Esophagus squamous epithelium (tissue), 5 donors: ENCODE data around the gene VPS35L. TPM values are rescaled to one million over a fixed set of nuclear protein-coding genes. Genes with fewer than 3 reads are reported as not detected.

ENCODE experiments used
- DNase-seq: peaks from one replicate; lab custom pipeline; 2025; lab: John Stamatoyannopoulos, UW
- H3K27ac ChIP-seq, 4 donors: fragments of 200-600 bp; sonication (generic); one replicate each; pipeline ENCODE4 v1.5.1; 2016 to 2019; ENCODE audit warnings: mild to moderate bottlenecking in 1 of 4
- H3K27me3 ChIP-seq, 4 donors: fragments of 200-600 bp; sonication (generic); 1 replicate in 3 of 4; 2 replicates in 1 of 4; pipeline versions ENCODE4 v1.5.1 to v1.6.0; 2017 to 2021; ENCODE audit warnings: antibody characterized with exemption in 1 of 4
- H3K36me3 ChIP-seq, 3 donors: fragments of 200-600 bp; sonication (generic); one replicate each; pipeline ENCODE4 v1.5.1; 2016 to 2019
- H3K4me1 ChIP-seq, 3 donors: fragments of 200-600 bp; sonication (generic); one replicate each; pipeline ENCODE4 v1.5.1; 2017 to 2019
- H3K4me3 ChIP-seq, 4 donors: fragments of 200-600 bp; sonication (generic); 1 replicate in 3 of 4; 2 replicates in 1 of 4; pipeline ENCODE4 v1.5.1; 2016 to 2019; ENCODE audit warnings: mild to moderate bottlenecking in 2 of 4, moderate library complexity in 1 of 4
- H3K9me3 ChIP-seq, 3 donors: fragments of 200-600 bp; sonication (generic); one replicate each; pipeline ENCODE4 v1.5.1; 2016 to 2019
- CTCF ChIP-seq, 6 experiments: fragments of 450-650 bp in 4 of 6; fragments of 200-600 bp in 2 of 6; sonication (generic) in 2 of 6; IDR thresholded peaks; one replicate each; pipeline ENCODE4 v1.5.1; 2016 to 2019; ENCODE audit warnings: antibody characterized with exemption in 6 of 6, mild to moderate bottlenecking in 4 of 6, moderate library complexity in 4 of 6
- POLR2A ChIP-seq, 4 donors: fragments of 450-650 bp; IDR thresholded peaks; one replicate each; pipeline ENCODE4 v1.6.1; 2017; ENCODE audit warnings: antibody characterized with exemption in 4 of 4, mild to moderate bottlenecking in 4 of 4, moderate library complexity in 3 of 4
- WGBS, 2 donors: methylation state at CpG; one replicate each; pipeline ENCODE4 v1.1.5; 2018; 5-methylcytosine and 5-hydroxymethylcytosine counted together
- intact Hi-C: fragments of 100-400 bp; cut with DNase I; formaldehyde crosslinking; loops from one replicate; pipeline ENCODE4 v1.15.0; 2022
- total RNA-seq, 4 donors: library from RNA; depleted of rRNA; stranded (reverse); fragments of >200 nt; gene quantifications; one replicate each; pipeline ENCODE4 v1.1.0, GENCODE V29; 2016
- donor health status: DM: yes; HTN: yes; CAD: no.

Gene VPS35L
- total RNA-seq, 4 donors from 2014 or later: 20.8 to 32.9 (median 23.9) TPM

GRCh38 chr16:19601083-19601976 is 45.8 kb downstream of the VPS35L start:
- Histone ChIP-seq H3K27ac (peak overlapping the region; percentile 9 to 62 (median 44)), H3K9me3 (no peaks in the 10 kb centered on the region), H3K4me3 (no peak overlapping the region), H3K27me3 (no peaks in the 10 kb centered on the region), H3K4me1 (peaks cover 5 to 23% (median 9%) of the 10 kb centered on the region in 3 donors), H3K36me3 (peaks cover 0 to 70% (median 0%) of the 10 kb centered on the region in 3 donors)
- TF ChIP-seq POLR2A (IDR thresholded peaks at IDR 0.05) (no peak), CTCF (IDR thresholded peaks at IDR 0.05) (peak; percentile 21 to 75 (median 65))
- DNase-seq: no peak
- intact Hi-C loops: loop anchor here (5.0 kb wide), 1 partner anchor 286 kb away; no protein-coding TSS in a partner anchor
- 62% methylated on average over 11 to 13 of the region's 13 CpGs for WGBS, 2 donors

DNA sequence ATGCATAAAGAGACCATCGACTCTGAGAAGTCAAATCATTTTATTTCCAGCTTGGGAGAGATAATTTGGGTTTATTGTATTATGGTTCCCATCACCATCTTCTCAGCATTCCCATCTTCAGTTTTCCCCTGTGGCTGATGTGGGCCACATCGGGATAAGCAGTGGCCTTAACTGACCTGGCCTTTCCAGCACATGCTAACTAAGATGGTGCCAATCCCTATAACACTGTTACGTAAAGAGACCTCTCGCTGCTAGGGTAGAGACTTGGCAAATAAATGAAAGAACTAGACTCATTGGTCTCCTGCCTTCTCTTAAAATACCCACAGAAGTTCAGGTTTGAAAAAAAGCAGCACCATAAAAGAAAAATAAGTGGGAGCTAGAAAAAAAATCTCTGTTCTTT is 49.4 kb downstream of the VPS35L start:
- intact Hi-C loops: loop anchor here (5.0 kb wide), 1 partner anchor 282 kb away; no protein-coding TSS in a partner anchor
- WGBS, 2 donors: 86 to 91% methylated on average over 4 of the region's 4 CpGs
- H3K4me1 ChIP-seq: peaks cover 5 to 18% (median 9%) of the 10 kb centered on the region in 3 donors
- no peaks in the 10 kb centered on the region for H3K27me3 ChIP-seq
- H3K27ac ChIP-seq: no peak overlapping the region
- no peaks in the 10 kb centered on the region for H3K9me3 ChIP-seq
- H3K4me3 ChIP-seq: no peak overlapping the region
- DNase-seq: no peak
- no peak for TF ChIP-seq POLR2A (IDR thresholded peaks at IDR 0.05)
- no peak for TF ChIP-seq CTCF (IDR thresholded peaks at IDR 0.05)
- H3K36me3 ChIP-seq: peaks cover 0 to 82% (median 0%) of the 10 kb centered on the region in 3 donors

DNA sequence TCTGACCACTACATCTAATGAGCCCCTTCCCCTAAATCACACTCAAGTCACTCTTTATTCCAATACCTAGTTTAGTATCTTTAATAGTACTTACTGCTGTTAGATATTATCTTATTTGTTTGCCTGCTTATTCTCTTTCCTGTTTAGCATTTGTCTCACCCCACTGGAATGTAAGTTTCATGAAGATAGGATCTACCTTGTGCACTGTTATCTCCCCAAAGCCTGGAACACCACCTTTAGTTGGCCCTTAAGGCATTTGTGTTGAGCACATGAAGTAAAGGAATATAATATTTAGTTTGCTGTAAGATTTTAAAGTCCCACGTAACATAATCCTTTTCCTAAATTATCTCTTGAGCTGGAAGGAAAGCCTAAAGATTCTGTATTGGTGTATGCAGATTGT is 50.2 kb downstream of the VPS35L start:
- TF ChIP-seq CTCF (IDR thresholded peaks at IDR 0.05): no peak
- TF ChIP-seq POLR2A (IDR thresholded peaks at IDR 0.05): no peak
- no peak for DNase-seq
- Histone ChIP-seq H3K9me3 (no peaks in the 10 kb centered on the region), H3K27ac (no peak overlapping the region), H3K27me3 (no peaks in the 10 kb centered on the region), H3K36me3 (peaks cover 0 to 90% (median 0%) of the 10 kb centered on the region in 3 donors), H3K4me1 (peaks cover under 1 to 10% (median 5%) of the 10 kb centered on the region in 3 donors), H3K4me3 (no peak overlapping the region)
- intact Hi-C loops: no loop called here
- WGBS, 2 donors: 94 to 100% methylated on average over 1 of the region's 1 CpG

DNA sequence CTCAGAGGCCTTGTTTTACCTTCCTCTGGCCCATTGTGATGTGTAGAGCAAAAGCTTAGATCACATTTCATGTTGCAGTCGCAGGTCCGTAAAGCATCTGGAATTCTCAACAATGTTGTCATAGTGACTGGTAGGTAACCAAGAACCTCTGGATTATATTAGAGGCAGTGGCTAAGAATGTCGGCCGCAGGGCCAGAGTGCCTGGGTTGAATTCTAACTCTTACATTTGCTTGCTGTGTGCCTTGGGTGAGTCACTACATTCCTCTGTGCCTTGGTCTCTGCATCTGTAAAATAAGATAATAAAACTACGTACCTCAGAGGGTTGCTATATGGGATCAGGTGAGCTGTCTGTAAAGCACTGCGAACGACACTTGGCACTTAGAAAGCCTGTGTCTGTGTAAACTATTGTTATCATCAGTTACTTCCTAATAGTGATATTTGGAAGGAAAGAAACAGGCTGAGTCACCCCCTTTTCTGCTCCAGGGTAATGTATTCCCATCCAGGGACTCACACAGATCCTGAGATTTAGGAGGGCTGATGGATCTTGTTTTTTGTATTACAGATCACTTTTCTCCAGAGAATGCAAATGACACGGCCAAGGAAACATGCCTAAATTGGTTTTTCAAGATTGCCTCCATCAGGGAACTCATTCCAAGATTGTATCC is 52.2 kb downstream of the VPS35L start:
- no peaks in the 10 kb centered on the region for H3K4me1 ChIP-seq
- DNase-seq: no peak
- no peaks in the 10 kb centered on the region for H3K27me3 ChIP-seq
- H3K9me3 ChIP-seq: no peaks in the 10 kb centered on the region
- WGBS, 2 donors: 90 to 94% methylated on average over 8 of the region's 8 CpGs
- no peak for TF ChIP-seq POLR2A (IDR thresholded peaks at IDR 0.05)
- no peak for TF ChIP-seq CTCF (IDR thresholded peaks at IDR 0.05)
- no peak overlapping the region for H3K4me3 ChIP-seq
- peaks cover 0 to 91% (median 0%) of the 10 kb centered on the region in 3 donors for H3K36me3 ChIP-seq
- intact Hi-C loops: no loop called here
- H3K27ac ChIP-seq: no peak overlapping the region

- Histone ChIP-seq H3K27ac (no peak overlapping the region), H3K27me3 (no peaks in the 10 kb centered on the region), H3K36me3 (peaks cover 0 to 93% (median 0%) of the 10 kb centered on the region in 3 donors), H3K4me1 (no peaks in the 10 kb centered on the region), H3K4me3 (no peak overlapping the region), H3K9me3 (no peaks in the 10 kb centered on the region)
- 89 to 90% methylated on average over 3 to 5 of the region's 5 CpGs for WGBS, 2 donors
- intact Hi-C loops: no loop called here
- DNase-seq: no peak
- TF ChIP-seq POLR2A (IDR thresholded peaks at IDR 0.05) (no peak), CTCF (IDR thresholded peaks at IDR 0.05) (no peak)
Measured at GRCh38 chr16:19609359-19609758, 53.9 kb downstream of the VPS35L start.
